ENCODE measurements around the gene PARVA. TPM values are rescaled to one million over a fixed set of nuclear protein-coding genes. Genes with fewer than 3 reads are reported as not detected.
"Not testable (repeated sequence)": the region's sequence is repeated elsewhere in the genome, so short reads cannot be mapped to it uniquely, and the experiment has no call there.

Gene PARVA
- total and polyA plus RNA-seq, 9 of the 15 experiments (the other 6 are each of a cell fraction or from before 2014, with no cell fraction given) = 0.11 TPM; not detected in 8

GRCh38 chr11:12520054-12520453 is 142.7 kb downstream of the PARVA start (continued):
- TF ChIP-seq ZNF121 (CRISPR knock-in tag; conservative IDR thresholded peaks at IDR 0.05) (no peak), ZNF184 (CRISPR knock-in tag; IDR thresholded peaks at IDR 0.05) (no peak)

DNA sequence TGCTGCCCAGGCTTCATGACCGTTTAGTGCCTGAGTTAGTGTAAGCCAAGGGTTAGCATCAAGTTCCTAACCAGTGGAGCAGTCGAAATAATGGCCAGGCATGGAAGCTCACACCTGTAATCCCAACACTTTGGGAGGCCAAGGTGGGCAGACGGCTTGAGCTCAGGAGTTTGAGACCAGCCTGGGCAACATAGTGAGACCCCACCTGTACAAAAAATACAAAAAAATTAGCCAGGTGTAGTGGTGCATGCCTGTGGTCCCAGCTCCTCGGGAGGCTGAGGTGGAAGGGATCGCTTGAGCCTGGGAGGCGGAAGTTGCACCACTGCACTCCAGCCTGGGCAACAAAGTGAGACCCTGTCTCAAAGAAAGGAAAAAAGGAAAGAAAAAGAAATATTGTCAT is 143.2 kb downstream of the PARVA start:
- H3K9me1 ChIP-seq (ENCODE audit: control insufficient read depth, insufficient read depth, low read length); H3K4me1 ChIP-seq (replicated peaks in 1 of 2; ENCODE audit: control insufficient read depth in 2 of 2, insufficient read depth in 2 of 2, low read length in 2 of 2); H3K9me3 ChIP-seq (replicated peaks; ENCODE audit: control insufficient read depth, insufficient read depth, low read depth, low read length); in situ Hi-C loops (cut with MboI); FAIRE-seq; H3K4me2 ChIP-seq (ENCODE audit: insufficient read depth, low read length); H3K27ac ChIP-seq (ENCODE audit: extremely low read depth, low read depth, low read length); CTCF ChIA-PET (ENCODE audit: low intra/inter-chr PET ratio); BruUV-seq (replicated peaks); ATAC-seq; DNase-seq (ENCODE audit: extremely low read depth in 1 of 4, low spot score in 3 of 4); H3K36me3 ChIP-seq (ENCODE audit: control insufficient read depth, insufficient read depth, low read length); H3K9ac ChIP-seq (ENCODE audit: insufficient read depth in 1 of 2, low read depth in 2 of 2, low read length in 2 of 2); H2AFZ ChIP-seq (ENCODE audit: low read depth, low read length); intact Hi-C loops (cut with micrococcal nuclease); H3K4me3 ChIP-seq; H3K79me2 ChIP-seq (ENCODE audit: control insufficient read depth, insufficient read depth, low read length): not testable (repeated sequence)
- WGBS (ENCODE audit: insufficient coverage, low coverage, missing lambda C conversion rate) = 0% methylated on average over 6 of the region's 6 CpGs
- POLR2A ChIA-PET = interaction anchor here (0.6 kb wide), 1 partner anchor 190 kb away, joined by 4 read pairs; no protein-coding TSS in a partner anchor
- H3K27me3 ChIP-seq (ENCODE audit: control insufficient read depth in 2 of 2, insufficient read depth in 2 of 2, low read length in 2 of 2) = peaks cover 23 to 45% of the 10 kb centered on the region in 2 experiments
- peak; percentile 27; the same call in 1 of the 2 replicates for TF ChIP-seq ZNF121 (CRISPR knock-in tag; conservative IDR thresholded peaks at IDR 0.05)
- 0 out of 2 replicates have a peak, but pooled peaks cover 10% of the 10 kb centered on the region for H4K20me1 ChIP-seq (replicated peaks; ENCODE audit: control insufficient read depth, insufficient read depth, low read length)

All from K562 (cell line).